Adrenal gland (tissue), 5 donors: ENCODE results near the gene GPR119.

ENCODE experiments used
- CTCF ChIP-seq, 6 experiments: fragments of 450-650 bp in 4 of 6; fragments of 200-600 bp in 2 of 6; sonication (generic) in 1 of 6; IDR thresholded peaks; 1 replicate in 5 of 6; 2 replicates in 1 of 6; pipeline versions ENCODE4 v1.5.1 to v1.8.0; 2016 to 2021; ENCODE audit warnings: antibody characterized with exemption in 6 of 6, mild to moderate bottlenecking in 2 of 6, moderate library complexity in 1 of 6
- POLR2A ChIP-seq, 2 donors: fragments of 450-650 bp; IDR thresholded peaks; one replicate each; pipeline ENCODE4 v1.6.1; 2017; ENCODE audit warnings: antibody characterized with exemption in 2 of 2, mild to moderate bottlenecking in 2 of 2, moderate library complexity in 1 of 2
- donor health status: DM: no; HTN: no; CAD: no.

- TF ChIP-seq CTCF (IDR thresholded peaks at IDR 0.05) (no peak), POLR2A (IDR thresholded peaks at IDR 0.05) (no peak)
Measured at GRCh38 chrX:130386408-130386808, 934 bp upstream of the GPR119 start.
